GM10847 (cell line): Measurements from ENCODE around the gene PPFIBP1.

Source experiments
- POLR2A ChIP-seq: IDR thresholded peaks from 2 replicates; pipeline ENCODE4 v1.6.1; 2011; ENCODE audit not compliant: insufficient read length; ENCODE audit errors: extremely low read depth

PPFIBP1 gene

GRCh38 chr12:27548301-27549199 is 24.5 kb downstream of the PPFIBP1 start:
- TF ChIP-seq POLR2A, result no peak

GRCh38 chr12:27549236-27549800 is 25.3 kb downstream of the PPFIBP1 start:
- TF ChIP-seq POLR2A, result no peak

- no peak for TF ChIP-seq POLR2A
Measured at GRCh38 chr12:27549801-27550652, 26.0 kb downstream of the PPFIBP1 start.

GRCh38 chr12:27550653-27550975 is 26.6 kb downstream of the PPFIBP1 start:
- TF ChIP-seq POLR2A, result no peak

GRCh38 chr12:27551172-27551840 is 27.3 kb downstream of the PPFIBP1 start:
- no peak for TF ChIP-seq POLR2A

GRCh38 chr12:27552235-27552634 is 28.2 kb downstream of the PPFIBP1 start:
- TF ChIP-seq POLR2A, result no peak

GRCh38 chr12:27552886-27553560 is 29.0 kb downstream of the PPFIBP1 start:
- no peak for TF ChIP-seq POLR2A

- no peak for TF ChIP-seq POLR2A
Measured at GRCh38 chr12:27553941-27554340, 29.9 kb downstream of the PPFIBP1 start.

GRCh38 chr12:27554421-27555186 is 30.6 kb downstream of the PPFIBP1 start:
- TF ChIP-seq POLR2A, result no peak

- no peak for TF ChIP-seq POLR2A
Measured at GRCh38 chr12:27555361-27555760, 31.4 kb downstream of the PPFIBP1 start.

- no peak for TF ChIP-seq POLR2A
Measured at GRCh38 chr12:27555925-27556778, 32.1 kb downstream of the PPFIBP1 start.

GRCh38 chr12:27560126-27560525 is 36.1 kb downstream of the PPFIBP1 start:
- TF ChIP-seq POLR2A, result no peak
